Astrocyte (in vitro differentiated cells and primary cell): ENCODE data around the gene NEBL. TPM values are rescaled to one million over a fixed set of nuclear protein-coding genes. Genes with fewer than 3 reads are reported as not detected.

Experiments
- DNase-seq: peaks from one replicate; pipeline ENCODE4 v3.0.0-alpha.2; 2010; ENCODE audit warnings: low read depth
- FAIRE-seq: peaks from 2 replicates; lab custom pipeline; 2011; peaks lifted over from hg19 to GRCh38; lab: Jason Lieb, UNC
- H2AFZ ChIP-seq: 2 replicates; pipeline ENCODE4 v1.6.0; 2012; ENCODE audit warnings: low read depth, low read length, inconsistent platforms
- H3K27ac ChIP-seq: 2 replicates; pipeline ENCODE4 v1.5.1; 2011; ENCODE audit warnings: low read depth, low read length, inconsistent platforms
- H3K27me3 ChIP-seq: 2 replicates; pipeline ENCODE4 v1.6.0; 2011; ENCODE audit warnings: low read length, inconsistent platforms; ENCODE audit not compliant: insufficient read depth
- H3K36me3 ChIP-seq: 2 replicates; pipeline ENCODE4 v1.5.1; 2011; ENCODE audit warnings: low read length, inconsistent platforms; ENCODE audit not compliant: insufficient read depth
- H3K4me1 ChIP-seq: 2 replicates; pipeline ENCODE4 v1.5.1; 2011; ENCODE audit warnings: low read length, inconsistent platforms; ENCODE audit not compliant: insufficient read depth
- H3K4me2 ChIP-seq: 2 replicates; pipeline ENCODE4 v1.6.0; 2012; ENCODE audit warnings: low read length, inconsistent platforms
- H3K4me3 ChIP-seq: 2 replicates; pipeline ENCODE4 v1.5.1; 2011; ENCODE audit warnings: low read depth, mild to moderate bottlenecking, low read length, inconsistent platforms; ENCODE audit not compliant: insufficient read depth
- H3K79me2 ChIP-seq: 2 replicates; pipeline ENCODE4 v1.6.0; 2012; ENCODE audit warnings: mild to moderate bottlenecking, low read length, inconsistent platforms; ENCODE audit not compliant: insufficient read depth
- H3K9ac ChIP-seq: 2 replicates; pipeline ENCODE4 v1.6.0; 2012; ENCODE audit warnings: mild to moderate bottlenecking, low read length, inconsistent platforms
- H3K9me3 ChIP-seq: 2 replicates; pipeline ENCODE4 v1.5.1; 2012; ENCODE audit warnings: low read depth, mild to moderate bottlenecking, low read length, inconsistent platforms; ENCODE audit not compliant: insufficient read depth
- H4K20me1 ChIP-seq: 2 replicates; pipeline ENCODE4 v1.6.0; 2012; ENCODE audit warnings: low read length, inconsistent platforms; ENCODE audit not compliant: insufficient read depth
- H3K27ac Mint-ChIP-seq: one replicate; pipeline ENCODE4 v1.8.0; 2021; ENCODE audit warnings: mild to moderate bottlenecking, mixed read lengths; ENCODE audit not compliant: unreplicated experiment
- H3K27me3 Mint-ChIP-seq: one replicate; pipeline ENCODE4 v1.8.0; 2021; ENCODE audit warnings: low read depth, mixed read lengths; ENCODE audit not compliant: unreplicated experiment
- H3K36me3 Mint-ChIP-seq: one replicate; pipeline ENCODE4 v1.8.0; 2021; ENCODE audit warnings: low read depth, mixed read lengths; ENCODE audit not compliant: unreplicated experiment
- H3K4me1 Mint-ChIP-seq: one replicate; pipeline ENCODE4 v1.8.0; 2021; ENCODE audit warnings: low read depth, mixed read lengths; ENCODE audit not compliant: unreplicated experiment
- H3K4me3 Mint-ChIP-seq: one replicate; pipeline ENCODE4 v1.8.0; 2021; ENCODE audit warnings: mild to moderate bottlenecking, moderate library complexity, mixed read lengths; ENCODE audit not compliant: unreplicated experiment
- H3K9me3 Mint-ChIP-seq: one replicate; pipeline ENCODE4 v1.8.0; 2021; ENCODE audit warnings: mild to moderate bottlenecking, mixed read lengths; ENCODE audit not compliant: unreplicated experiment
- CTCF ChIP-seq: IDR thresholded peaks from 2 replicates; pipeline ENCODE4 v1.5.1; 2011; ENCODE audit warnings: low read depth, mild to moderate bottlenecking, inconsistent platforms, low read length, moderate library complexity; ENCODE audit not compliant: insufficient read depth
- EZH2 ChIP-seq: IDR thresholded peaks from 2 replicates; pipeline ENCODE4 v1.6.1; 2012; ENCODE audit warnings: mild to moderate bottlenecking, low read length, inconsistent platforms; ENCODE audit not compliant: insufficient read depth
- total RNA-seq: library from RNA; stranded (reverse); gene quantifications from 2 replicates; pipeline ENCODE4 v1.2.1, GENCODE V29; 2021

Gene NEBL
- total RNA-seq, 1 donor from 2014 or later = 6.0 TPM

DNA sequence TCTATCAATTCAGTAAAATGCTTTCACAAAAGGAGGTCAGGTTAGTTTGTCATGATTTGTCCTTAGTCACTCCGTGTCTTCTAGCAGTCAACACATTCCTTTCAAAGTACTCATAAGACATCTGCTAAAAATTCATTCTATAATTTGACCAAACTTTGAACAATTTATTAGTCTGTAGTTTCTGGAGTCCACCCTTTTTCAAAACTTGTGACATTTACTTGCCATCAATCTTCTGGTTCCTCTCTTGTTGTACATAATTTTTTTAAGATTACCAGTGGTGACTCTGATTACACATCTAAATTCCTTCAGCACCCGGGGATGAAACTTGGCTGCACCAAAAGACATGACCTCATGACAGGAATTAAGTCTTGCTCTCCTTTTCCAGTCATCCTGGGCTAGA, 130.1 kb downstream of the NEBL start:
- Mint-ChIP-seq H3K27ac (peak overlapping the region; percentile 87), H3K36me3 (no peaks in the 10 kb centered on the region), H3K4me1 (peaks cover 17% of the 10 kb centered on the region), H3K9me3 (peaks cover 2% of the 10 kb centered on the region), H3K27me3 (no peaks in the 10 kb centered on the region), H3K4me3 (peak overlapping the region; percentile 10)
- H4K20me1 ChIP-seq = no peaks in the 10 kb centered on the region
- no peaks in the 10 kb centered on the region for H3K36me3 ChIP-seq
- TF ChIP-seq EZH2 (no peak), CTCF (no peak)
- H3K4me2 ChIP-seq = peak overlapping the region; percentile 19
- no peak overlapping the region for H3K27ac ChIP-seq
- no peak overlapping the region for H3K4me3 ChIP-seq
- H3K9me3 ChIP-seq = no peaks in the 10 kb centered on the region
- no peak overlapping the region for H3K9ac ChIP-seq
- H2AFZ ChIP-seq = no peak overlapping the region
- DNase-seq (peak; percentile 74), FAIRE-seq (no peak)
- no peaks in the 10 kb centered on the region for H3K27me3 ChIP-seq
- no peaks in the 10 kb centered on the region for H3K79me2 ChIP-seq
- H3K4me1 ChIP-seq = peaks cover 9% of the 10 kb centered on the region

GRCh38 chr10:20765066-20765465, 132.0 kb downstream of the NEBL start:
- Histone ChIP-seq H3K27me3 (no peaks in the 10 kb centered on the region), H3K4me2 (no peak overlapping the region), H3K9ac (no peak overlapping the region), H2AFZ (no peak overlapping the region), H3K27ac (no peak overlapping the region), H3K4me3 (no peak overlapping the region), H3K9me3 (no peaks in the 10 kb centered on the region), H4K20me1 (no peaks in the 10 kb centered on the region), H3K4me1 (peaks cover 9% of the 10 kb centered on the region), H3K79me2 (no peaks in the 10 kb centered on the region), H3K36me3 (no peaks in the 10 kb centered on the region)
- TF ChIP-seq EZH2 = no peak
- TF ChIP-seq CTCF = no peak
- H3K4me1 Mint-ChIP-seq = peaks cover 17% of the 10 kb centered on the region
- DNase-seq (no peak), FAIRE-seq (no peak)
- H3K27me3 Mint-ChIP-seq = no peaks in the 10 kb centered on the region
- H3K4me3 Mint-ChIP-seq = no peak overlapping the region
- peaks cover 2% of the 10 kb centered on the region for H3K9me3 Mint-ChIP-seq
- H3K36me3 Mint-ChIP-seq = no peaks in the 10 kb centered on the region
- no peak overlapping the region for H3K27ac Mint-ChIP-seq

GRCh38 chr10:20760460-20760859, 136.7 kb downstream of the NEBL start:
- Histone ChIP-seq H2AFZ (no peak overlapping the region), H3K27me3 (no peaks in the 10 kb centered on the region), H3K79me2 (no peaks in the 10 kb centered on the region), H3K9me3 (no peaks in the 10 kb centered on the region), H3K4me1 (no peaks in the 10 kb centered on the region), H3K4me3 (no peak overlapping the region), H3K9ac (no peak overlapping the region), H4K20me1 (no peaks in the 10 kb centered on the region), H3K4me2 (no peak overlapping the region), H3K36me3 (no peaks in the 10 kb centered on the region), H3K27ac (no peak overlapping the region)
- Mint-ChIP-seq H3K36me3 (no peaks in the 10 kb centered on the region), H3K27me3 (no peaks in the 10 kb centered on the region), H3K4me3 (no peak overlapping the region), H3K27ac (no peak overlapping the region), H3K4me1 (no peaks in the 10 kb centered on the region), H3K9me3 (peaks cover 2% of the 10 kb centered on the region)
- no peak for FAIRE-seq
- no peak for TF ChIP-seq CTCF
- no peak for TF ChIP-seq EZH2
- no peak for DNase-seq
